Natural killer cell (primary cell): ENCODE data around the gene SPNS2. TPM values are rescaled to one million over a fixed set of nuclear protein-coding genes. Genes with fewer than 3 reads are reported as not detected.
A peak's percentile ranks its signal among the peaks of the same experiment; 100 is the strongest.

Experiments used
- ATAC-seq, 3 donors: fragments of 150-1000 bp in 2 of 3; fragments of 200-7000 bp in 1 of 3; cut with Tn5 transposase; 1 replicate in 1 of 3; 2 replicates in 2 of 3; pipeline ENCODE4 v1.10.0; 2021; ENCODE audit warnings: mild to moderate bottlenecking in 2 of 3, moderate library complexity in 2 of 3
- DNase-seq, 2 donors: peaks; one replicate each; pipeline versions ENCODE4 v3.0.0 to v3.0.0-alpha.2; 2013 to 2021; ENCODE audit warnings: mixed read lengths in 1 of 2
- H3K27ac ChIP-seq: one replicate; pipeline ENCODE4 v1.5.1; 2013; ENCODE audit warnings: mild to moderate bottlenecking, low read length
- H3K27me3 ChIP-seq: one replicate; pipeline ENCODE4 v1.6.1; 2013; ENCODE audit warnings: low read length; ENCODE audit not compliant: control insufficient read depth, insufficient read depth
- H3K36me3 ChIP-seq: one replicate; pipeline ENCODE4 v1.6.1; 2013; ENCODE audit warnings: low read length; ENCODE audit not compliant: control insufficient read depth, insufficient read depth
- H3K4me1 ChIP-seq: one replicate; pipeline ENCODE4 v1.6.1; 2013; ENCODE audit warnings: low read length; ENCODE audit not compliant: control insufficient read depth, insufficient read depth
- H3K4me3 ChIP-seq: one replicate; pipeline ENCODE4 v1.5.1; 2013; ENCODE audit warnings: low read length
- H3K9me3 ChIP-seq: one replicate; pipeline ENCODE4 v1.6.1; 2013; ENCODE audit warnings: low read length; ENCODE audit not compliant: control insufficient read depth, insufficient read depth
- H3K27ac Mint-ChIP-seq, 2 donors: one replicate each; pipeline ENCODE4 v1.8.0; 2022; ENCODE audit warnings: mild to moderate bottlenecking in 2 of 2, mixed read lengths in 2 of 2, moderate library complexity in 1 of 2
- H3K27me3 Mint-ChIP-seq, 2 donors: one replicate each; pipeline ENCODE4 v1.8.0; 2022; ENCODE audit warnings: low read depth in 2 of 2, mixed read lengths in 2 of 2
- H3K36me3 Mint-ChIP-seq: one replicate; pipeline ENCODE4 v1.8.0; 2022; ENCODE audit warnings: mixed read lengths
- H3K4me1 Mint-ChIP-seq, 2 donors: one replicate each; pipeline ENCODE4 v1.8.0; 2022; ENCODE audit warnings: mixed read lengths in 2 of 2
- H3K4me3 Mint-ChIP-seq: one replicate; pipeline ENCODE4 v1.8.0; 2022; ENCODE audit warnings: mild to moderate bottlenecking, moderate library complexity, mixed read lengths
- H3K9me3 Mint-ChIP-seq, 2 donors: one replicate each; pipeline ENCODE4 v1.8.0; 2022; ENCODE audit warnings: mixed read lengths in 2 of 2
- CTCF ChIP-seq: fragments of 200-600 bp; IDR thresholded peaks from one replicate; pipeline ENCODE4 v1.8.0; 2022; ENCODE audit warnings: antibody characterized with exemption
- WGBS: methylation state at CpG from one replicate; pipeline ENCODE4 v1.1.7; 2013; ENCODE audit warnings: missing lambda C conversion rate; ENCODE audit not compliant: insufficient coverage; 5-methylcytosine and 5-hydroxymethylcytosine counted together
- intact Hi-C: fragments of 100-400 bp; cut with micrococcal nuclease; formaldehyde crosslinking; loops from one replicate; pipeline ENCODE4 v1.14.2; 2022
- total RNA-seq, 4 donors: library from RNA; stranded (reverse); fragments of 120-200 nt in 1 of 4; gene quantifications; one replicate each; pipeline versions ENCODE4 v1.2.3 to v1.2.4, GENCODE V29; 2013 to 2022

SPNS2 gene
- total RNA-seq, 3 donors from 2014 or later (not counting 1 experiment from before 2014, with no cell fraction given), result 0.28 to 0.93 (median 0.43) TPM

GRCh38 chr17:4582101-4582501 lies 83.4 kb downstream of the SPNS2 start:
- Histone ChIP-seq H3K27me3 (peaks cover 7% of the 10 kb centered on the region), H3K27ac (no peak overlapping the region), H3K9me3 (no peaks in the 10 kb centered on the region), H3K36me3 (no peaks in the 10 kb centered on the region), H3K4me1 (peaks cover 5% of the 10 kb centered on the region), H3K4me3 (no peak overlapping the region)
- no peak overlapping the region for H3K27ac Mint-ChIP-seq
- intact Hi-C loops, result no loop called here
- H3K9me3 Mint-ChIP-seq, result no peaks in the 10 kb centered on the region
- 79% methylated on average over 7 of the region's 7 CpGs for WGBS
- H3K27me3 Mint-ChIP-seq, result peaks cover 26 to 35% of the 10 kb centered on the region in 2 donors
- no peak for TF ChIP-seq CTCF
- H3K4me1 Mint-ChIP-seq, result peaks cover 0 to 4% of the 10 kb centered on the region in 2 donors
- ATAC-seq, result no peak
- no peak for DNase-seq
- H3K4me3 Mint-ChIP-seq, result no peak overlapping the region
- no peaks in the 10 kb centered on the region for H3K36me3 Mint-ChIP-seq

- no peaks in the 10 kb centered on the region for H3K9me3 Mint-ChIP-seq
- Histone ChIP-seq H3K27ac (no peak overlapping the region), H3K4me1 (peaks cover 5% of the 10 kb centered on the region), H3K27me3 (peaks cover 7% of the 10 kb centered on the region), H3K36me3 (no peaks in the 10 kb centered on the region), H3K9me3 (no peaks in the 10 kb centered on the region), H3K4me3 (no peak overlapping the region)
- H3K4me3 Mint-ChIP-seq, result no peak overlapping the region
- no peak for ATAC-seq
- no peak for DNase-seq
- H3K36me3 Mint-ChIP-seq, result no peaks in the 10 kb centered on the region
- peaks cover 0 to 4% of the 10 kb centered on the region in 2 donors for H3K4me1 Mint-ChIP-seq
- no peak overlapping the region for H3K27ac Mint-ChIP-seq
- TF ChIP-seq CTCF, result no peak
- intact Hi-C loops, result no loop called here
- peaks cover 26 to 35% of the 10 kb centered on the region in 2 donors for H3K27me3 Mint-ChIP-seq
- WGBS, result 82% methylated on average over 8 of the region's 8 CpGs
Measured at GRCh38 chr17:4582691-4583090, 84.0 kb downstream of the SPNS2 start.

GRCh38 chr17:4583206-4583605 lies 84.5 kb downstream of the SPNS2 start:
- 75% methylated on average over 2 of the region's 3 CpGs for WGBS
- Mint-ChIP-seq H3K27ac (no peak overlapping the region), H3K4me3 (no peak overlapping the region), H3K4me1 (peaks cover 0 to 4% of the 10 kb centered on the region in 2 donors), H3K9me3 (no peaks in the 10 kb centered on the region), H3K27me3 (peaks cover 26 to 35% of the 10 kb centered on the region in 2 donors), H3K36me3 (no peaks in the 10 kb centered on the region)
- Histone ChIP-seq H3K27ac (no peak overlapping the region), H3K27me3 (peaks cover 7% of the 10 kb centered on the region), H3K4me3 (no peak overlapping the region), H3K4me1 (peaks cover 5% of the 10 kb centered on the region), H3K36me3 (no peaks in the 10 kb centered on the region), H3K9me3 (no peaks in the 10 kb centered on the region)
- ATAC-seq (no peak), DNase-seq (no peak)
- TF ChIP-seq CTCF, result no peak
- intact Hi-C loops, result no loop called here

GRCh38 chr17:4583782-4584100 lies 85.1 kb downstream of the SPNS2 start:
- no peaks in the 10 kb centered on the region for H3K9me3 ChIP-seq
- Mint-ChIP-seq H3K4me1 (peaks cover 0 to 4% of the 10 kb centered on the region in 2 donors), H3K27me3 (peaks cover 26 to 35% of the 10 kb centered on the region in 2 donors), H3K4me3 (peak overlapping the region; percentile 65), H3K9me3 (no peaks in the 10 kb centered on the region), H3K27ac (no peak overlapping the region), H3K36me3 (no peaks in the 10 kb centered on the region)
- peak in 1 of 2 donors; percentile 40 for DNase-seq
- no peak for TF ChIP-seq CTCF
- H3K4me1 ChIP-seq, result peaks cover 5% of the 10 kb centered on the region
- no peaks in the 10 kb centered on the region for H3K36me3 ChIP-seq
- H3K27ac ChIP-seq, result no peak overlapping the region
- intact Hi-C loops, result no loop called here
- ATAC-seq, result peak in 1 of 3 donors; percentile 53
- peaks cover 8% of the 10 kb centered on the region for H3K27me3 ChIP-seq
- H3K4me3 ChIP-seq, result no peak overlapping the region
- WGBS, result 21% methylated on average over 12 of the region's 12 CpGs
